Epithelial cell of esophagus (primary cell): ENCODE data around the gene SH3TC2.

Experiments used
- DNase-seq: peaks from one replicate; pipeline ENCODE4 v3.0.0; 2010; ENCODE audit warnings: low read depth
- H3K4me3 ChIP-seq: 2 replicates; pipeline ENCODE4 v1.5.1; 2011; ENCODE audit warnings: mild to moderate bottlenecking, low read length, control low read depth
- CTCF ChIP-seq: IDR thresholded peaks from 2 replicates; pipeline ENCODE4 v1.5.1; 2011; ENCODE audit warnings: low read depth, mild to moderate bottlenecking, low read length, control low read depth, inconsistent platforms; ENCODE audit not compliant: insufficient read depth; ENCODE audit errors: missing control alignments

The SH3TC2 gene

GRCh38 chr5:149063017-149063687 lies at the start of gene SH3TC2:
SH3TC2 (minus strand) TSS chr5:149063062; CDS start chr5:149063022, 40 bp downstream.
- TF ChIP-seq CTCF, result no peak
- H3K4me3 ChIP-seq, result no peak within 1 kb of the TSS
- DNase-seq, result peak; percentile 82

GRCh38 chr5:149110406-149110805 lies 47.5 kb upstream of the SH3TC2 start:
- no peak for TF ChIP-seq CTCF
- DNase-seq, result peak; percentile 45
- H3K4me3 ChIP-seq, result no peak overlapping the region

GRCh38 chr5:149108651-149109280 lies 45.9 kb upstream of the SH3TC2 start:
- no peak for DNase-seq
- no peak for TF ChIP-seq CTCF
- H3K4me3 ChIP-seq, result no peak overlapping the region

GRCh38 chr5:149100331-149100730 lies 37.5 kb upstream of the SH3TC2 start:
- H3K4me3 ChIP-seq, result no peak overlapping the region
- DNase-seq, result no peak
- no peak for TF ChIP-seq CTCF

GRCh38 chr5:149099920-149100319 lies 37.1 kb upstream of the SH3TC2 start:
- no peak for TF ChIP-seq CTCF
- DNase-seq, result no peak
- no peak overlapping the region for H3K4me3 ChIP-seq

GRCh38 chr5:149094996-149095395 lies 32.1 kb upstream of the SH3TC2 start:
- peak; percentile 80 for DNase-seq
- TF ChIP-seq CTCF, result no peak
- H3K4me3 ChIP-seq, result no peak overlapping the region

GRCh38 chr5:149093625-149094024 lies 30.8 kb upstream of the SH3TC2 start:
- TF ChIP-seq CTCF, result no peak
- DNase-seq, result no peak
- H3K4me3 ChIP-seq, result no peak overlapping the region
